Right ventricle myocardium superior (tissue), 1 donor: Measurements from ENCODE around the gene AMPD2. TPM values are rescaled to one million over a fixed set of nuclear protein-coding genes. Genes with fewer than 3 reads are reported as not detected.
A peak's percentile ranks its signal among the peaks of the same experiment; 100 is the strongest.

Experiments
- ATAC-seq: fragments of 200-7000 bp; cut with Tn5 transposase; one replicate; pipeline ENCODE4 v1.9.1; 2020; ENCODE audit warnings: mild to moderate bottlenecking; ENCODE audit not compliant: poor library complexity
- DNase-seq: peaks from one replicate; pipeline ENCODE4 v3.0.0-alpha.2; 2020
- intact Hi-C: fragments of 100-400 bp; cut with DNase I; formaldehyde crosslinking; loops from one replicate; pipeline ENCODE4 v1.11.2; 2022
- total RNA-seq: library from RNA; stranded (reverse); fragmentation: NEBNext Ultra II Directional; extraction: Animal tissue kit (Norgen Biotek cat#: 25700); gene quantifications from one replicate; pipeline ENCODE4 v1.2.1, GENCODE V29; 2021
- donor health status: DM: no; HTN: yes; CAD: no; lungs with severe emphysema.

The AMPD2 gene
- total RNA-seq, 1 donor from 2014 or later, result 11.5 TPM

- intact Hi-C loops, result no loop called here
Measured at GRCh38 chr1:109627692-109628399, 8.2 kb downstream of the AMPD2 start.

DNA sequence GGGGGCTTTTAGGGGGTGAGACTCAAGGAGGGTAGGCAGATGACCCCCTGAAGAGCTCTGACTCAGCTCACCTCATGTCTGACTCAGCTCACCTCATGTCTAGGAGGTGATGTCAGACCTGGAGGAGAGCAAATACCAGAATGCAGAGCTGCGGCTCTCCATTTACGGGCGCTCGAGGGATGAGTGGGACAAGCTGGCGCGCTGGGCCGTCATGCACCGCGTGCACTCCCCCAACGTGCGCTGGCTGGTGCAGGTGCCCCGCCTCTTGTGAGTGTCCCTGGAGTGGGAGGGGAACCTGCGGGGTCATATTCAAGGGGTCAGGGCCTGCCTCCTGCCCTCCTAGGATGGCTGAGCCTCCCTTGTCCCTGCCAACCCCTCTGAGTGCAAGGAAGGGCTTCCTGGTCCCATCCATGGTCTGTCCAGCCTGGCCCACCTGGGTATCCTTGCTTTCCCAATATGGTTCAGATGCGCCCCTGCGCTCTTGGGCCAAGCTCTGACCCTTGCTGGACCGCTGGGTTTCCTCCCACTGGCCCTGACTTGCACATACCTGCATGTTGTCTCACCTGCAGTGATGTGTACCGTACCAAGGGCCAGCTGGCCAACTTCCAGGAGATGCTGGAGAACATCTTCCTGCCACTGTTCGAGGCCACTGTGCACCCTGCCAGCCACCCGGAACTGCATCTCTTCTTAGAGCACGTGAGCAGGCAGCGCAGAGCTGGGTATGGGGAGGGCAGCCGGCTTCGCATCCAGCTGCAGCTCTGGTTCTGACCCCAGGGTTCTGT is 9.1 kb downstream of the AMPD2 start:
- DNase-seq, result no peak
- no peak for ATAC-seq
- intact Hi-C loops, result no loop called here

More at GRCh38 chr1:109627692-109628399, 8.2 kb downstream of the AMPD2 start:
- DNase-seq, result no peak
- ATAC-seq, result no peak

DNA sequence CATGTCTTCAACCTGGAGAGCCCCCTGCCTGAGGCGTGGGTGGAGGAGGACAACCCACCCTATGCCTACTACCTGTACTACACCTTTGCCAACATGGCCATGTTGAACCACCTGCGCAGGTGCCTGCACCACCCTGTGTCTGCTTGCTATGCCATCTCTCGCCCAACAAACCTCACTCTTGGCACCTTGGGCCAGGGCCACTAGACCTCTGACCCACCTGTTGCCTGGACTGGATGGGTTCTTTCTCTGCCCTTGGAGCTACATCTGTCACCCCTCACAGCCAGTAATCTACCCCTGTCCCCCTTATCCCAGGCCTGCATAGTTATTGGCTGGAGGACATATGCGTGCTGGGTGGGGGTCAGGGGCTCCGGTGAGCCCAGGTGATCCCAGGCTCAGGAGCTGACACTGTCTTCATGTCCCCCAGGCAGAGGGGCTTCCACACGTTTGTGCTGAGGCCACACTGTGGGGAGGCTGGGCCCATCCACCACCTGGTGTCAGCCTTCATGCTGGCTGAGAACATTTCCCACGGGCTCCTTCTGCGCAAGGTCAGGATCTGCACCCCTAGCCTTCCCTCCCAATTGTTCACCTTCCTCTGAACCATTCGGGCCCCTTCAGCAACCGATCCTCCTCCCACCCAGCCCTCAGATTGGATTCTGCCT is 9.9 kb downstream of the AMPD2 start:
- DNase-seq (no peak), ATAC-seq (no peak)
- intact Hi-C loops, result loop anchor here (5.0 kb wide), 1 partner anchor 82 kb away; the partner anchor contains the start of gene GNAI3

GRCh38 chr1:109630081-109630897 is 10.7 kb downstream of the AMPD2 start:
- DNase-seq, result no peak
- ATAC-seq, result no peak
- intact Hi-C loops, result loop anchor here (5.0 kb wide), 1 partner anchor 83 kb away; the partner anchor contains the start of gene GNAI3

GRCh38 chr1:109630898-109631512 is 11.4 kb downstream of the AMPD2 start:
- ATAC-seq (no peak), DNase-seq (no peak)
- intact Hi-C loops, result loop anchor here (5.0 kb wide), 1 partner anchor 84 kb away; the partner anchor contains the start of gene GNAI3

GRCh38 chr1:109631513-109632505 is 12.2 kb downstream of the AMPD2 start:
- no peak for ATAC-seq
- intact Hi-C loops, result loop anchor here (5.0 kb wide), 1 partner anchor 85 kb away; the partner anchor contains the start of gene GNAI3
- DNase-seq, result no peak

- intact Hi-C loops, result loop anchor here (5.0 kb wide), 1 partner anchor 86 kb away; the partner anchor contains the start of gene GNAI3
- DNase-seq, result no peak
- peak; percentile 66 for ATAC-seq
Measured at GRCh38 chr1:109632671-109633346, 13.2 kb downstream of the AMPD2 start.

- DNase-seq, result no peak
- no peak for ATAC-seq
- intact Hi-C loops, result loop anchor here (5.0 kb wide), 1 partner anchor 87 kb away; the partner anchor contains the start of gene GNAI3
Measured at GRCh38 chr1:109634292-109634691, 14.7 kb downstream of the AMPD2 start.

DNA sequence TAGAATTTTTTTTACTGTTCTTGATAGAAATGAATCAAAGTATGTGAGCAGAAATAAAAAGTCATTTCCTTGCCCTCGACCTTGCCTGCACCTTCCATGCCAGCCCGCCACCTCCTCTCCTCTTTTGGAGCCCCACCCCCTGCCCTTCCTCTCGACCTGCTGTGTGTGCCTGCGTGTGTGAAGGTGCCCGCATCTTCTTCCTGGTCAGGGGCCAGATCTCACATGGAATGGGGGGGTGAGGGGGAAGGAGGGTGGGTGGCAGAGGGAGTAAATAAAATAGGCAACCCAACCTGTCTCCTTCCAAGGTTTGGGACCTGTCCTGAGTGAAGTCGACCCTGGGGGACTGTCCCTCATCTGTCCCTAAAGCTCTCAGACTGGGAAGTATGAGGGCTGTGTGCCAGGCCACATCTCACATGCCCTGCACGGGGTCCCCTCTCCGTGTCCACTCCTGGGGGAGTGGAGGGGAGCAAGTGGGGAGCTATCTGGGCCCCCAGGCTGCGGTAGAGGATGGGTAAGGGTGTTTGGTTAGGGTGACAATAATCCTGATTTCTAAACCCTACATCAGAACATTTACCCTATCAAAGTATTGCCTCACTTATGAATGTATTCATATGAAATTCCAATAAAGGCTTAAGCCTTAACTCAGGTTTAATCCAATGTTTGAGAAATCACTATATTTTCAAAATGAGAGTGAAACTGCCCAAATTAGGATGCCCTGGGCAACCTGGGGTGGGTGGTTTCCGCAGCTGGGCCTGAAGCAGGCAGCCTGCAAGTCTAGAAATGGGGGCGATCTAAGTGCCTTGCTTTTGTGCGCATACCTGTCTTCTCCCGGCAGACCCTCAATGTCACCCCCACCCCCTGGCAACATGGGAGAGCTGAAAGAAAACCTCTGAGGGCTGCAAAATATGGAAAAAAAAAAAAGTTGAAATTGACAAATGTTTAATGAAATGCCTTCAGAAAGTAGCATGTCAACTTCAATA is 15.4 kb downstream of the AMPD2 start:
- no peak for DNase-seq
- intact Hi-C loops, result loop anchor here (5.0 kb wide), 1 partner anchor 88 kb away; the partner anchor contains the start of gene GNAI3
- ATAC-seq, result no peak

DNA sequence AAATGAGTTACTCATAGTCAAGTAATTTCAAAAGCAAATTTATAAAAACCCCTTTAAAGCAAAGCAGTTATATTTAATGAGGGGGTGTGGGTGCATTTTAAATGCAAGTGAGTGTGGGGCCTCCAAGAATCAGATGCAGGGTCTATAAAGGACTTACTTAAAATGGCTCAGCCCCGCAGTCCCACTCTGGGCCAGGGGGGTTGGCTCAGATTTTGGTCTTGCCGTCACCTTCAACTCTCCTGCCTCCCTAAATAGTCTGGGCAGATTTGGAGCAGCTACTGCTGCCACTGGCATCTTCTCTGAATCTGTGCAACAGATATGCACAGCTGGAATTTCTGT is 16.2 kb downstream of the AMPD2 start:
- intact Hi-C loops, result no loop called here
- no peak for DNase-seq
- no peak for ATAC-seq

GRCh38 chr1:109636201-109636952 is 16.7 kb downstream of the AMPD2 start:
- DNase-seq (no peak), ATAC-seq (peak; percentile 59)
- intact Hi-C loops, result no loop called here

GRCh38 chr1:109637446-109637845 is 17.8 kb downstream of the AMPD2 start:
- ATAC-seq (no peak), DNase-seq (no peak)
- intact Hi-C loops, result no loop called here

- no peak for DNase-seq
- intact Hi-C loops, result no loop called here
Measured at GRCh38 chr1:109639063-109639840, 19.6 kb downstream of the AMPD2 start.

GRCh38 chr1:109639841-109640184 is 20.2 kb downstream of the AMPD2 start:
- ATAC-seq (no peak), DNase-seq (no peak)
- intact Hi-C loops, result loop anchor here (1.0 kb wide), 1 partner anchor 133 kb away; no protein-coding TSS in a partner anchor

More at GRCh38 chr1:109639063-109639840, 19.6 kb downstream of the AMPD2 start:
- ATAC-seq, result no peak
